EL (cell line): Measurements from ENCODE around the gene KREMEN1.
"Not testable (repeated sequence)": the region's sequence is repeated elsewhere in the genome, so short reads cannot be mapped to it uniquely, and the experiment has no call there.

Experiments
- DNase-seq: peaks from one replicate; pipeline ENCODE4 v3.0.0-alpha.2; 2016

KREMEN1 gene

GRCh38 chr22:29108137-29108536 lies 35.3 kb downstream of the KREMEN1 start:
- DNase-seq, result peak; percentile 86

DNA sequence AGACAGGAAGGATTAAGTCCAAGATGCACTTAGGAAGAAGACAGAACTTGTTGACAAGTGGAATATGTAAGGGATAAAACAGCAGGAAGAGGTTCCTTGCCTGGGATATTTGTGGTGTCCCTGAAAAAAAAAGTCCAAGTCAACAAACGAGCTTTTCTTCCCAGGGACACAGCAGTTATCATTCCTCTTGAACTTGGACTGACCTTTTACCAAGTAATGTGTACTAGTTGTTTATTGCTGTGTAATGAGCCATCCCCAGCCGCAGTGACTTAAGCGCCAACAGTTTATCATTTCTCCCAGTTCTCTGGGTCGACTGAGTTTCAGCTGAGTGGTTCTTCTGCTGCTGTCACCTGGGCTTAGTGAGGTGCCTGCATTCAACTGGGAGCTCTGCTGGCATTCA lies 37.0 kb downstream of the KREMEN1 start:
- no peak for DNase-seq

GRCh38 chr22:29110946-29111345 lies 38.1 kb downstream of the KREMEN1 start:
- no peak for DNase-seq

GRCh38 chr22:29112121-29112520 lies 39.3 kb downstream of the KREMEN1 start:
- DNase-seq, result no peak

GRCh38 chr22:29112681-29113080 lies 39.8 kb downstream of the KREMEN1 start:
- DNase-seq, result no peak

- no peak for DNase-seq
Observed at GRCh38 chr22:29113319-29113718, 40.5 kb downstream of the KREMEN1 start.

DNA sequence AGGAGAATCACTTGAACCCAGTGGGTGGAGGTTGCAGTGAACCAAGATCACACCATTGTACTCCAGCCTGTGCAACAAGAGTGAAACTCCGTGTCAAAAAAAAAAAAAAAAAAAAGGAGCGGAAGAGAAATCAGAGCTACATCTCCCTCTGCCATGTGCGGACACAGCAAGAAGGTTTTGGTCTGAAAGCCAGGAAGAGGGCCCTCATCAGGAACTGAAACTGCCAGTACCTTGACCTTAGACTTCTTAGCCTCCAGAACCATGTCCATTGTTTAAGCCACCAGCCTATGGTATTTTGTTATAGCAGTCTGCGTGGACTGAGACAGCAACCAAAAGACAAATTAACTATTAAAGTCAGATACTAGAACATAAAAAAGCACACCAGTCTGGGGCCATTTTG lies 41.6 kb downstream of the KREMEN1 start:
- no peak for DNase-seq

DNA sequence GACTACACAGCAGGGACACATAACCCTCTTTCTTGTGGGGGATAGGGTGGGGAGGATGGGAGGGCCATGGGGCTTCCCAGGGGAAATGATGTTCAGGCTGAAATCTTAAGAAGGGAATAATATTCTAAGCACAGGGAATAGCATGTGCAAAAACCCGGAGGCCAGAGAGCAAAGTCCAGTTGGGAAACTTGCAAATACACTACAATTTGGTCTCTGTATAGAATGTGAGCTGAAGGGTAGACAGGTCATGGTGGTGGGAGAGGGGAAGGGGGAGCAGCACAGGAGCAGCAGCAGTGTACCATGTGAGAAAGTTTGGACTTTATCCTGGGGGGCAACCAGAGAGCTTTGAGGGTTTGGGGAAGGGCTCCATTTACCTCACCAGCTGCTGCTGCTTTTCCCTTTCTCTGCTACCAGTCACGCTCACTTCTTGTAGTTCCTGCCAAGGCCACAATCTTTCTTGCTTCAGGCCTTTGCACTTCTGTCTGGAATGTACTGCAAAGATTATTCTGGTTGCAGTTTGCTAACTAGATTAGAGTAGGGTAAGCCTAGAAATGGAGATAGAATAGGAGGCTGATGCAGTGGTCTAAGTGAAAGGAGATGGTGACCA lies 43.0 kb downstream of the KREMEN1 start:
- no peak for DNase-seq

DNA sequence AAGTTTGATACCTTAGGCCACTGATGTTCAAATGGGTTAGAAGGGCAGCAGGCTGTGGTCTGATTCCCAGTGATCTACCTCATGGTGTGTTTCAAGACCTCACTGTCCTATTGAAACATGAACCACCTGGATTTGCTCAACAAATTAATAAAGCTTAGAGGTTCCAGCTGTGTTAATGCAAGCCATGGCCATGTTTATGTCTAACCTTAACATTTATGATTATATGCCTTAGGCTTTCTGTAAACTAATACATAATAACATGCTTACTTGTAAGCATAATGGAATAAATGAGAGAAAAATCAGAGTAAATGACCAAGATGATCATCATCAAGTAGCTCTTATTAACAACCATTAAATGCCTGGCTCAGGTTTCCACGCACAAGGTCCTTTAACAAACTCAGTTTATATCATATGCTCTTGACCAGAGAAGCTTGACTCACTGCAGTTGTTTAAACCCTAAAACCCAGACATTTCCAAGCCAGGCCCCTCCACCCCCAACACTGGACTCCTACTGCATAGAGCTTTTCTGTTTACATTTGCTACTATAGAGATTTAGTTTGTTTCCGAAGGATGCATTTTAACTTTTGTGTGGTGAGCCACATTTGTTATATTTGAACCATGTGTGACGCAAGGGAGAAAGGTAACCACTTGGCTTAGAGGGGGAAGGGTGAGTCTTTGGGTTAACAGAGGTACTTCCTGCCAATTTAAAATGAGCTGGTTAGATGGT lies 43.7 kb downstream of the KREMEN1 start:
- no peak for DNase-seq

GRCh38 chr22:29117799-29118477 lies 45.1 kb downstream of the KREMEN1 start:
- DNase-seq, result no peak

GRCh38 chr22:29120098-29120912 lies 47.5 kb downstream of the KREMEN1 start:
- not testable (repeated sequence) for DNase-seq

GRCh38 chr22:29121124-29121523 lies 48.3 kb downstream of the KREMEN1 start:
- DNase-seq, result no peak

- DNase-seq, result no peak
Observed at GRCh38 chr22:29122041-29122440, 49.2 kb downstream of the KREMEN1 start.

- DNase-seq, result no peak
Observed at GRCh38 chr22:29124777-29125442, 52.1 kb downstream of the KREMEN1 start.

GRCh38 chr22:29125443-29125778 lies 52.6 kb downstream of the KREMEN1 start:
- no peak for DNase-seq

- DNase-seq, result no peak
Observed at GRCh38 chr22:29125844-29126243, 53.0 kb downstream of the KREMEN1 start.

GRCh38 chr22:29126670-29127395 lies 54.0 kb downstream of the KREMEN1 start:
- DNase-seq, result no peak

DNA sequence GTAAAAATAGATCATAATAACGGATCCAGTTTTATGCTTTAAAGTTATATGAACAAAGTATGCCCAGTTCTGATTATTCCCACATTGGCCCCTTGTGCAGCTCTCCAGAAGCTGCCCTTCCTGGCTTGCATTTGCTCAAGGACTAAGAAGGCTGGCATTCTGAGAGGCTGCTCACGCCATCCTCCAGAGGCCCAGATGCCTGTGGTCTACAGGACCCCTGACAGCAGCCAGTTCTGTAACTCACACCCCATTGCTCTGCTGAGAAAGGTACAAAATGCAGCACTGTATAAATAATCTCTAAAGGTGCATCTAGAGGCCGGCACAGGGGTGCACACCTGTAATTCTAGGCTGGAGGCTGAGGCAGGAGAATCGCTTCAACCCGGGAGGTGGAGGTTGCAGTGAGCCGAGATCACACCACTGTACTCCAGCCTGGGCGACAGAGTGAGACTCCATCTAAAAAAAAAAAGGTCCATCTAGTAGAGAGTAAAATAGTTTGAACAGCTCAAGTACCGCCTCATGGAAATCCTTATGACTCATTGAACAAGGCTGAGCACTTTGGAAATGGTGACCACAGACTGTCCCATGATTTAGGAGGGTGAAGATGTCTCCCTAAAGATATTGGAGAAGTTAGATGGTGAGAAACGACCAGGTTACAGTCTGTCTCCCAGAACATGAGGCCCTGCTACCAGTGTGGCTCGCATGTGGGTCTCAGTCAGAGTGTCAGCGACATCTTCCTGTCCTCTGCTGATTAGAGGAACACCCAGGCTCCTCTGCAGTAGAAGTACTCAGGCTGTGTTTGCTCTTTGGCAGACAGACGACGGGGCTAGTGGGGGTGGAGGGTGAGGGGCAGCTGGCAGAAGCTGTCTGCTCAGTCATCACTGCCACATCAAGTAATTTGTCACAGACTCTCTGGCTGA lies 56.3 kb downstream of the KREMEN1 start:
- DNase-seq, result peak; percentile 42

DNA sequence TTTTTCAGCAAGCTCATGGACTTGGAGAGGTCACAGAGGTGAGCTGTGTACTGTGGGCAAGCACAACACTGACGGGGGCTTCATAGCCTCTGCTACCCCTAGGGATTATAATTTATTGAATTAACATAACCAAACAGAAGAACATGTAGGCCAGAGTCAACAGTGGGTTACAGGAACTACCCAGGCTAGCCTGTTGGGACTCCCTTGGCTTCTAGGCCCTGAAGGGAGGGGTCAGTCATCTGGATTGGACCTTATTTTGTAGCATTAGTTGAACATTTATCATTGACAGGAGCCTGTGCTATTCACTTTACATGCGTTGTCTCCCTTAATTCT lies 56.9 kb downstream of the KREMEN1 start:
- DNase-seq, result no peak

- no peak for DNase-seq
Observed at GRCh38 chr22:29130476-29130875, 57.6 kb downstream of the KREMEN1 start.

DNA sequence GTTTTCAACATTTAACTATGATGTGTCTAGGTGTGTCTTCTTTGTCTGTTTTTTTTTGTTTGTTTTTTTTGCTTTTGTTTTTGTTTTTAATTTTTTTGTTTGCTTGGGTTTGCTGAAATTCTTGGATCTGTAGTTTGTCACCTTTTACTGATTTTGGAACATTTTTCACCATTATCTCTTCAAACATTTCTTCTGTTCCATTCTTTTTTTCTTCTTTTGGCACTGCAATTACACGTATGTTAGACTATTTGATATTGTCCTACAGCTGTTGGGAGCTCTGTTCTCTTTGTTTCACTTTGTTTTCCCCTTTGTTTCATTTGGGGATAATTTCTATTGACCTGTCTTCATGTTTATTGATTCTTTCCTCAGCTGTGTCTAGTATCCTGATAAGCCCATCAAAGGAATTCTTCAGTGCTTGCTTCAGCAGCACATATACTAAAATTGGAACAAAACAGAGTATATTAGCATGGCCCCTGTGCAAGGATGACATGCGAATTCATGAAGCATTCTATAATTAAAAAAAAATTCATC lies 60.8 kb downstream of the KREMEN1 start:
- DNase-seq, result no peak
